ENCODE results near the gene KCNAB1. TPM values are rescaled to one million over a fixed set of nuclear protein-coding genes. Genes with fewer than 3 reads are reported as not detected.

KCNAB1 gene
- total and polyA plus RNA-seq, 8 donors: 0.76 to 4.9 (median 3.2) TPM

GRCh38 chr3:156140001-156140595 is 19.7 kb downstream of the KCNAB1 start:
- Histone ChIP-seq H3K27me3 (no peaks in the 10 kb centered on the region), H3K27ac (no peak overlapping the region), H3K9me3 (no peaks in the 10 kb centered on the region), H3K4me1 (no peaks in the 10 kb centered on the region), H3K36me3 (no peaks in the 10 kb centered on the region), H3K4me3 (no peak overlapping the region)
- no peak for DNase-seq
- intact Hi-C loops (cut with DNase I): no loop called here
- TF ChIP-seq CTCF (IDR thresholded peaks at IDR 0.05): no peak
- WGBS, 2 donors: 85 to 86% methylated on average over 3 of the region's 3 CpGs
- FAIRE-seq: no peak
- no peak for ATAC-seq

GRCh38 chr3:156142702-156143101 is 22.3 kb downstream of the KCNAB1 start:
- no peaks in the 10 kb centered on the region for H3K4me1 ChIP-seq
- no peak overlapping the region for H3K27ac ChIP-seq
- no peak overlapping the region for H3K4me3 ChIP-seq
- WGBS, 2 donors: 35 to 36% methylated on average over 2 of the region's 2 CpGs
- no peaks in the 10 kb centered on the region for H3K36me3 ChIP-seq
- FAIRE-seq (no peak), ATAC-seq (no peak), DNase-seq (no peak)
- H3K27me3 ChIP-seq: no peaks in the 10 kb centered on the region
- H3K9me3 ChIP-seq: no peaks in the 10 kb centered on the region
- no peak for TF ChIP-seq CTCF (IDR thresholded peaks at IDR 0.05)
- intact Hi-C loops (cut with DNase I): no loop called here

GRCh38 chr3:156143136-156143535 is 22.8 kb downstream of the KCNAB1 start:
- no peaks in the 10 kb centered on the region for H3K36me3 ChIP-seq
- no peaks in the 10 kb centered on the region for H3K27me3 ChIP-seq
- intact Hi-C loops (cut with DNase I): no loop called here
- ATAC-seq (no peak), FAIRE-seq (no peak), DNase-seq (no peak)
- H3K4me1 ChIP-seq: no peaks in the 10 kb centered on the region
- H3K9me3 ChIP-seq: no peaks in the 10 kb centered on the region
- no peak overlapping the region for H3K4me3 ChIP-seq
- no peak overlapping the region for H3K27ac ChIP-seq
- no peak for TF ChIP-seq CTCF (IDR thresholded peaks at IDR 0.05)
- WGBS, 2 donors: 73 to 80% methylated on average over 8 of the region's 8 CpGs

- no peak for FAIRE-seq
- no peak for ATAC-seq
- no peak for TF ChIP-seq CTCF (IDR thresholded peaks at IDR 0.05)
- no peak for DNase-seq
- no peaks in the 10 kb centered on the region for H3K4me1 ChIP-seq
- H3K36me3 ChIP-seq: no peaks in the 10 kb centered on the region
- no peak overlapping the region for H3K27ac ChIP-seq
- WGBS, 2 donors: 87 to 90% methylated on average over 2 of the region's 2 CpGs
- no peaks in the 10 kb centered on the region for H3K9me3 ChIP-seq
- H3K4me3 ChIP-seq: no peak overlapping the region
- intact Hi-C loops (cut with DNase I): no loop called here
- no peaks in the 10 kb centered on the region for H3K27me3 ChIP-seq
These were observed 23.7 kb downstream of the KCNAB1 start for GRCh38 chr3:156144060-156144459.

GRCh38 chr3:156145866-156146265 is 25.5 kb downstream of the KCNAB1 start:
- Histone ChIP-seq H3K4me1 (peaks cover 0 to 4% (median 0%) of the 10 kb centered on the region in 3 donors), H3K4me3 (no peak overlapping the region), H3K36me3 (no peaks in the 10 kb centered on the region), H3K27me3 (no peaks in the 10 kb centered on the region), H3K9me3 (no peaks in the 10 kb centered on the region), H3K27ac (no peak overlapping the region)
- intact Hi-C loops (cut with DNase I): no loop called here
- TF ChIP-seq CTCF (IDR thresholded peaks at IDR 0.05): no peak
- DNase-seq (no peak), ATAC-seq (no peak), FAIRE-seq (no peak)
- 54% methylated on average over 4 of the region's 4 CpGs for WGBS, 2 donors

All from pancreas (tissue), 10 donors.